Neuronal stem cell (in vitro differentiated cells): ENCODE results near the gene EIF4EBP3.

ENCODE experiments used
- DNase-seq: peaks from one replicate; pipeline ENCODE4 v3.0.0-alpha.2; 2013; ENCODE audit warnings: low spot score
- H2AFZ ChIP-seq: one replicate; pipeline ENCODE4 v1.6.1; 2013; ENCODE audit warnings: mild to moderate bottlenecking, low read length, inconsistent platforms
- H2AK5ac ChIP-seq: 2 replicates; pipeline ENCODE4 v1.6.1; 2013; ENCODE audit warnings: low read depth, mild to moderate bottlenecking, inconsistent platforms, low read length, moderate library complexity, mixed read lengths
- H2BK120ac ChIP-seq: 2 replicates; pipeline ENCODE4 v1.6.1; 2013; ENCODE audit warnings: low read depth, mild to moderate bottlenecking, inconsistent platforms, low read length, moderate library complexity, mixed read lengths
- H2BK12ac ChIP-seq: one replicate; pipeline ENCODE4 v1.6.1; 2013; ENCODE audit warnings: low read length, inconsistent platforms
- H2BK15ac ChIP-seq: 2 replicates; pipeline ENCODE4 v1.6.1; 2013; ENCODE audit warnings: mild to moderate bottlenecking, low read length, inconsistent platforms, mixed read lengths
- H2BK5ac ChIP-seq: one replicate; pipeline ENCODE4 v1.6.1; 2013; ENCODE audit warnings: inconsistent platforms, mild to moderate bottlenecking, low read length, moderate library complexity
- H3K14ac ChIP-seq: one replicate; pipeline ENCODE4 v1.6.1; 2013; ENCODE audit warnings: low read length, inconsistent platforms
- H3K18ac ChIP-seq: 2 replicates; pipeline ENCODE4 v1.6.1; 2013; ENCODE audit warnings: low read length, inconsistent platforms
- H3K23ac ChIP-seq: 2 replicates; pipeline ENCODE4 v1.6.1; 2013; ENCODE audit warnings: low read depth, mild to moderate bottlenecking, mixed read lengths, low read length, inconsistent platforms; ENCODE audit not compliant: poor library complexity
- H3K27ac ChIP-seq: replicated peaks from 3 replicates; pipeline ENCODE4 v1.5.1; 2013; ENCODE audit warnings: low read length, inconsistent platforms
- H3K27me3 ChIP-seq, 3 experiments: 2 replicates each; pipeline ENCODE4 v1.6.1; 2013; ENCODE audit warnings: low read length in 3 of 3, mild to moderate bottlenecking in 2 of 3, inconsistent platforms in 1 of 3, low read depth in 1 of 3, mixed read lengths in 1 of 3, moderate library complexity in 1 of 3; ENCODE audit not compliant: control insufficient read depth in 3 of 3, insufficient read depth in 3 of 3
- H3K36me3 ChIP-seq, 2 donors: replicated peaks in 1 of 2; 2 replicates each; pipeline ENCODE4 v1.6.1; 2013; ENCODE audit warnings: low read length in 2 of 2; ENCODE audit not compliant: control insufficient read depth in 2 of 2, insufficient read depth in 2 of 2
- H3K4ac ChIP-seq: 2 replicates; pipeline ENCODE4 v1.6.1; 2013; ENCODE audit warnings: inconsistent platforms, mild to moderate bottlenecking, low read length, moderate library complexity
- H3K4me1 ChIP-seq, 2 donors: 1 replicate in 1 of 2; 2 replicates in 1 of 2; pipeline ENCODE4 v1.6.1; 2013; ENCODE audit warnings: low read length in 2 of 2, low read depth in 1 of 2; ENCODE audit not compliant: control insufficient read depth in 2 of 2, insufficient read depth in 1 of 2
- H3K4me2 ChIP-seq: one replicate; pipeline ENCODE4 v1.6.1; 2013; ENCODE audit warnings: mild to moderate bottlenecking, low read length, inconsistent platforms; ENCODE audit not compliant: insufficient read depth, poor library complexity, severe bottlenecking
- H3K4me3 ChIP-seq, 2 donors: 2 replicates each; pipeline ENCODE4 v1.5.1; 2013; ENCODE audit warnings: low read length in 2 of 2, mild to moderate bottlenecking in 2 of 2, inconsistent platforms in 1 of 2, moderate library complexity in 1 of 2
- H3K79me1 ChIP-seq: one replicate; pipeline ENCODE4 v1.6.1; 2013; ENCODE audit warnings: low read depth, mild to moderate bottlenecking, inconsistent platforms, low read length, moderate library complexity
- H3K9ac ChIP-seq: one replicate; pipeline ENCODE4 v1.6.1; 2013; ENCODE audit warnings: mild to moderate bottlenecking, low read depth, low read length, inconsistent platforms; ENCODE audit not compliant: poor library complexity
- H3K9me3 ChIP-seq, 2 donors: replicated peaks in 1 of 2; 2 replicates each; pipeline versions ENCODE3 to v1.6.1; 2013; ENCODE audit warnings: low read length in 2 of 2, mild to moderate bottlenecking in 2 of 2, inconsistent platforms in 1 of 2, low read depth in 1 of 2, mixed read lengths in 1 of 2, moderate library complexity in 1 of 2; ENCODE audit not compliant: control insufficient read depth in 2 of 2, insufficient read depth in 1 of 2
- H4K8ac ChIP-seq: one replicate; pipeline ENCODE4 v1.6.1; 2013; ENCODE audit warnings: low read depth, mild to moderate bottlenecking, inconsistent platforms, low read length, moderate library complexity
- H4K91ac ChIP-seq: one replicate; pipeline ENCODE4 v1.6.1; 2013; ENCODE audit warnings: low read length, low read depth, mild to moderate bottlenecking, inconsistent platforms; ENCODE audit not compliant: poor library complexity
- WGBS, 2 donors: extraction: QIAGEN DNeasy Blood & Tissue Kit; methylation state at CpG; one replicate each; pipeline ENCODE4 v1.1.7; 2013; ENCODE audit warnings: missing lambda C conversion rate in 2 of 2, mixed read lengths in 1 of 2; ENCODE audit not compliant: insufficient read length in 2 of 2, insufficient replicate concordance in 1 of 2; ENCODE audit errors: extremely low coverage in 2 of 2; 5-methylcytosine and 5-hydroxymethylcytosine counted together

The EIF4EBP3 gene

DNA sequence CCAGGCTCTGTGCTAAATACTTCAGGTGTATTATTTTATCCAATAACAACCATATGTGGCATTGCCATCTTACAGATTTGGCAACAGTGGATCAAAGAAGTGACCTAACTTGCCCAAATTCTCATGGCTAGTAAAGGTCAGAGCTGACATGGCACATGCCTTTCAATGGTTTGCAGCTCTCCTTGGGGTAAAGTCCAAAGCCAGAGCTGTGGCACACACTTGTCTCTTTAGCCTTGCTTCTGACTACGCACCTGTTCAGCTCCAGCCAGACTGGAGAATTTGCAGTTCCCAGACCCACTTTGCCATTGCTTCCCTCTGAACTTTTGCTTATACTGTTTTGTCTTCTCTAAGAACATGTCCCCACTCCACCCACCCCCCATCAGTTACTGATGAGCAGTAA is 23.0 kb downstream of the EIF4EBP3 start:
- Histone ChIP-seq H3K18ac (no peak overlapping the region), H2BK5ac (no peak overlapping the region), H2BK15ac (no peak overlapping the region), H2AK5ac (no peak overlapping the region), H3K4me1 (peaks cover 0 to 3% of the 10 kb centered on the region in 2 donors), H3K27ac (no peak overlapping the region), H3K4me2 (no peak overlapping the region), H2AFZ (no peak overlapping the region), H3K14ac (no peak overlapping the region), H3K27me3 (no peaks in the 10 kb centered on the region), H4K91ac (no peak overlapping the region), H4K8ac (no peak overlapping the region), H3K9ac (no peak overlapping the region), H3K36me3 (peaks cover 19 to 31% of the 10 kb centered on the region in 2 donors), H3K79me1 (peaks cover 1% of the 10 kb centered on the region), H3K23ac (no peak overlapping the region), H2BK120ac (no peak overlapping the region), H3K4me3 (no peak overlapping the region), H3K4ac (no peak overlapping the region), H2BK12ac (no peak overlapping the region), H3K9me3 (no peaks in the 10 kb centered on the region)
- no CpG with 5 or more reads among the region's 1 CpG for WGBS, 2 donors
- DNase-seq = no peak

DNA sequence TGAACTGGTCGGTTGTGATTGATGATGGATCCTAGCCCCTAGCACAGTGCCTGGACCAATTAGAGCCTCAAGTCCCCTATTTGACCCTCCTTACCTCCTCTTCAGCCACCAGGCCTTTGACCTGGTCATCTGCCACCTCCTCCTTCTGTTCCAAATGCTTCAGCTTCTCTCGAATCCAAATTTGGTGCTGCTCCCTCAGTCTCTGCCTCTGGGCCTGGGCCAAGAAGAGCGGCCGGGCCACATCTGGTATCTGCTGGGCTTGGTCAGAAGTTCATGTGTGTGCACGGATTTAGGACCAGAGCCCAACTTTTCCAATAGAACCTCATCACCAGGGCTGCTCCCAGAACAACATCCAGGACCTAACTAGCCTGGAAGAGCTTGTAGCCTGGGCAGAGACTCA is 23.6 kb downstream of the EIF4EBP3 start:
- Histone ChIP-seq H3K4me3 (no peak overlapping the region), H2BK120ac (no peak overlapping the region)
- no peak for DNase-seq

DNA sequence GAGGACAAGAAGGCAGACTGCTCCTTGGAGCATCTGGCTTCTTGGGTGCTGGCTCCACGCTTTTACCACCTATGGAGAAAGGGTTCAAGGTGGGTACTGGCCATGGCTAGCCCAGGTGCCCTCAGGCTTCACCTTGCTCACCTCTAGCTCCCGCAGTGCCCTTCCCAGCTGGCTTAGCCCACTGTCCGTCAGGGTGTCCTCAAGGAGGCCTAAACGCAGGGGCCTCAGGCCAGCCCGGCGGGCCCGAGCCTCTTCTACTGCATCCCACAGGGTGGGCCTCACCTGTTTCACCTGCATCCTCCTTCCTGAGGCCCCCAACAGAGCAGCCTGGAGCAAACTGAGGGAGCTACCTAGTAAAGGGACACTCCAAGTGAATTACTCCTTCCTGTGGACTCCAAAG is 26.2 kb downstream of the EIF4EBP3 start:
- H3K14ac ChIP-seq = no peak overlapping the region
- no peak overlapping the region for H2AK5ac ChIP-seq
- H3K27me3 ChIP-seq = no peaks in the 10 kb centered on the region
- H3K9ac ChIP-seq = no peak overlapping the region
- no peak overlapping the region for H2BK12ac ChIP-seq
- no peak overlapping the region for H3K4me2 ChIP-seq
- no peak for DNase-seq
- no CpG with 5 or more reads among the region's 7 CpGs for WGBS, 2 donors
- H3K4me1 ChIP-seq = no peaks in the 10 kb centered on the region
- no peaks in the 10 kb centered on the region for H3K79me1 ChIP-seq
- no peak overlapping the region for H2BK5ac ChIP-seq
- no peak overlapping the region for H4K91ac ChIP-seq
- H2AFZ ChIP-seq = no peak overlapping the region
- H3K27ac ChIP-seq = no peak overlapping the region
- H3K4ac ChIP-seq = no peak overlapping the region
- H3K9me3 ChIP-seq = no peaks in the 10 kb centered on the region
- H3K4me3 ChIP-seq = no peak overlapping the region
- no peaks in the 10 kb centered on the region for H3K36me3 ChIP-seq
- H3K23ac ChIP-seq = peak overlapping the region; percentile 37
- no peak overlapping the region for H4K8ac ChIP-seq
- no peak overlapping the region for H2BK15ac ChIP-seq
- no peak overlapping the region for H3K18ac ChIP-seq
- no peak overlapping the region for H2BK120ac ChIP-seq

More for the DNA sequence above, 23.6 kb downstream of the EIF4EBP3 start:
- Histone ChIP-seq H3K4ac (no peak overlapping the region), H3K14ac (no peak overlapping the region), H2AK5ac (no peak overlapping the region), H4K91ac (no peak overlapping the region), H3K27ac (no peak overlapping the region), H3K9ac (no peak overlapping the region), H3K9me3 (no peaks in the 10 kb centered on the region), H3K18ac (no peak overlapping the region), H2AFZ (no peak overlapping the region), H3K4me2 (no peak overlapping the region), H3K79me1 (peaks cover under 1% of the 10 kb centered on the region), H2BK15ac (no peak overlapping the region), H3K36me3 (peaks cover 19 to 25% of the 10 kb centered on the region in 2 donors), H2BK12ac (no peak overlapping the region), H3K4me1 (no peaks in the 10 kb centered on the region), H2BK5ac (no peak overlapping the region), H3K23ac (no peak overlapping the region), H4K8ac (no peak overlapping the region), H3K27me3 (no peaks in the 10 kb centered on the region)
- WGBS, 2 donors = no CpG with 5 or more reads among the region's 5 CpGs

DNA sequence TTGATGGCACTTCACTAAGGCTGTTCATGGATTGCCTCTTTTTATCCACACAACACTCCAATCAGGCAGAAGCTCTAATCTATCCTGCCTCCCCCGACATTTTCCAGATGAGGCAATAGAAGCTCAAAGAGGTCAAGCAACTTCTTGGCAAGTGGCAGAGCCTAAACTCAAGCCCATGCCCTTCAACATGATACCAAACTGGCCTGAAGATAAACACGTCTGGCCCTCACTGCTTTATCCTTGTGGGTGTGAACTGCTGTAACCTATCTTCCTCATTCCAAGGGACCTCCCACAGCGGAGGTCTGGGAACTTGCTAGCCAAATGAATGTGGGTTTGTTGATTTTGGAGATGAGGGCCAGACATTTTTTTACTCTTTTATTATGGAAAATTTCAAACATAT is 26.7 kb downstream of the EIF4EBP3 start:
- no peak overlapping the region for H3K4ac ChIP-seq
- H4K8ac ChIP-seq = no peak overlapping the region
- H3K23ac ChIP-seq = no peak overlapping the region
- no peak overlapping the region for H3K18ac ChIP-seq
- H3K79me1 ChIP-seq = no peaks in the 10 kb centered on the region
- H2BK120ac ChIP-seq = no peak overlapping the region
- H3K4me1 ChIP-seq = no peaks in the 10 kb centered on the region
- H3K9me3 ChIP-seq = no peaks in the 10 kb centered on the region
- no peak overlapping the region for H2BK5ac ChIP-seq
- no peak overlapping the region for H3K27ac ChIP-seq
- H3K27me3 ChIP-seq = no peaks in the 10 kb centered on the region
- H2BK12ac ChIP-seq = no peak overlapping the region
- no peak overlapping the region for H2AFZ ChIP-seq
- H3K36me3 ChIP-seq = no peaks in the 10 kb centered on the region
- DNase-seq = no peak
- H3K9ac ChIP-seq = no peak overlapping the region
- H3K4me3 ChIP-seq = no peak overlapping the region
- H2BK15ac ChIP-seq = no peak overlapping the region
- H4K91ac ChIP-seq = no peak overlapping the region
- no CpG with 5 or more reads among the region's 3 CpGs for WGBS, 2 donors
- no peak overlapping the region for H2AK5ac ChIP-seq
- H3K4me2 ChIP-seq = no peak overlapping the region
- no peak overlapping the region for H3K14ac ChIP-seq
